ENCODE measurements around the gene F8.

DNA sequence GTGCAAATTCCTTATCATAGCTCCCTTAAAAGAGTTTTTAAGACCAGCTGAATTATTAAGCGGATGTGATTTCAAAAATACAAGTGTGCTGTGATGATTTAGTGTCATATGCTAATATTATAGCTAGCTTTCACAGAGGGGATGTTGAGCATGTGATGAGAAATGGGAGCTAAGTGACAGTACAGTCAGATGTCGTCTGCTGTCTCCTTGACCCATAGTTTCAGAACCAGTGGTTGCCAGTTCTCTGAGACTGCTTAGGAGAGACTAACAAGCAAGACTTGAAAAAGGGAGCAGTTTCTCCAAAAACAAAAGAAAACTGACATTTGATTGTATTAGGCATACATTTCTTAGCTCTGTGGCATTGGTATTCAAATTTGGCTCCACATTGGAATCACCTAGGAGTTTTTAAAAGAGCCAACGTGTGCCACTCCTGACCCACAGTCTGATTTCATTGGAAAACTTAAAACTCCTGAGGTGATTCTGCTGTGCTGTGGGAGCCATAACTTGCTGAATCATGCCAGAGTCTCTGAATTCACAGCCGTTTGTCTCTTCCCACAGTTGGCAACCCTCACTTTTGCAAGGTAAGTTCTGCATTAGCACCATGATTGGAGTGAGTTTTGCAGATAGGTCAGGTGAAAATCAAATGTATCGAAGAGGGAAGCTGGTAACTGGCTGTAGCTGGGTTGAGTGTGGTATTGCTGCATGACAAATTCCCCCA is 24.4 kb upstream of the F8 start:
- TF ChIP-seq, protein P1, sequence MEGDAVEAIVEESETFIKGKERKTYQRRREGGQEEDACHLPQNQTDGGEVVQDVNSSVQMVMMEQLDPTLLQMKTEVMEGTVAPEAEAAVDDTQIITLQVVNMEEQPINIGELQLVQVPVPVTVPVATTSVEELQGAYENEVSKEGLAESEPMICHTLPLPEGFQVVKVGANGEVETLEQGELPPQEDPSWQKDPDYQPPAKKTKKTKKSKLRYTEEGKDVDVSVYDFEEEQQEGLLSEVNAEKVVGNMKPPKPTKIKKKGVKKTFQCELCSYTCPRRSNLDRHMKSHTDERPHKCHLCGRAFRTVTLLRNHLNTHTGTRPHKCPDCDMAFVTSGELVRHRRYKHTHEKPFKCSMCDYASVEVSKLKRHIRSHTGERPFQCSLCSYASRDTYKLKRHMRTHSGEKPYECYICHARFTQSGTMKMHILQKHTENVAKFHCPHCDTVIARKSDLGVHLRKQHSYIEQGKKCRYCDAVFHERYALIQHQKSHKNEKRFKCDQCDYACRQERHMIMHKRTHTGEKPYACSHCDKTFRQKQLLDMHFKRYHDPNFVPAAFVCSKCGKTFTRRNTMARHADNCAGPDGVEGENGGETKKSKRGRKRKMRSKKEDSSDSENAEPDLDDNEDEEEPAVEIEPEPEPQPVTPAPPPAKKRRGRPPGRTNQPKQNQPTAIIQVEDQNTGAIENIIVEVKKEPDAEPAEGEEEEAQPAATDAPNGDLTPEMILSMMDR (IDR thresholded peaks at IDR 0.05) = no peak
- no peak for TF ChIP-seq ZFX (IDR thresholded peaks at IDR 0.05; ENCODE audit: borderline replicate concordance)
